Urinary bladder (tissue), 4 donors: ENCODE results near the gene DGKB. TPM values are rescaled to one million over a fixed set of nuclear protein-coding genes. Genes with fewer than 3 reads are reported as not detected.
"Not testable (repeated sequence)": the region's sequence is repeated elsewhere in the genome, so short reads cannot be mapped to it uniquely, and the experiment has no call there.

Experiments
- DNase-seq: peaks from one replicate; pipeline ENCODE4 v3.0.0-alpha.2; 2015; ENCODE audit errors: extremely low spot score
- H3K27ac ChIP-seq: one replicate; pipeline ENCODE4 v1.5.1; 2013; ENCODE audit warnings: low read depth, mild to moderate bottlenecking, moderate library complexity
- H3K36me3 ChIP-seq: one replicate; pipeline ENCODE4 v1.6.1; 2013; ENCODE audit warnings: mild to moderate bottlenecking, moderate library complexity; ENCODE audit not compliant: insufficient read depth
- H3K4me1 ChIP-seq: one replicate; pipeline ENCODE4 v1.6.1; 2013; ENCODE audit warnings: mild to moderate bottlenecking, moderate library complexity; ENCODE audit not compliant: insufficient read depth
- H3K4me3 ChIP-seq: one replicate; pipeline ENCODE4 v1.5.1; 2013; ENCODE audit warnings: low read depth, low read length
- WGBS: extraction: QIAGEN DNeasy Blood & Tissue Kit; methylation state at CpG from one replicate; pipeline ENCODE4 v1.1.7; 2013; 5-methylcytosine and 5-hydroxymethylcytosine counted together
- polyA plus RNA-seq: library from polyadenylated mRNA; stranded (reverse); fragments of 200-250 nt; gene quantifications from one replicate; pipeline ENCODE4 v1.2.3, GENCODE V29; 2013
- total RNA-seq: library from RNA; depleted of rRNA; stranded (reverse); fragments of >200 nt; gene quantifications from one replicate; pipeline ENCODE4 v1.2.3, GENCODE V29; 2014
- donor health status: healthy with polysubstance abuse.
- donor health status: healthy.

Gene DGKB
- total and polyA plus RNA-seq, 2 donors = 1.2 to 22.5 TPM

DNA sequence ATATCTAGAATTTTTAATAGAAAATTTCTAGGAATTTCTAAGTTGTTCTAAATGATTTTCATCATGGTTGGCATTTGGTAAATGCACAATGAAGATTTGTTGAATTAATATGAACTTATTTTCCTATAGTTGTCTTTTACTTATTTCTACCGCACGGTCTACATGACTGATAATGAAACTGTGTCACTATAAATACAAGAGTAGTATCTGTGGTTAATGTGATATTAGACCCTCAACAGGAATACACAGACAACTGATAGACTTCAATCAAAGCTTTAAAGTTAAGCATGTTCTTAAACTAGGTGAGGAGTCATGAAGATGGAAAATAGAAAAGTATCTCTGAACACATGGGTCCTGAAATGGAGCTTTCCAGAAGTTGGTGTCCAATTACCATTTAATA is 615.2 kb downstream of the DGKB start:
- Histone ChIP-seq H3K4me1 (no peaks in the 10 kb centered on the region), H3K27ac (no peak overlapping the region), H3K4me3 (no peak overlapping the region), H3K36me3 (no peaks in the 10 kb centered on the region)
- 99% methylated on average over 2 of the region's 2 CpGs for WGBS
- no peak for DNase-seq

GRCh38 chr7:14286036-14286435 is 616.5 kb downstream of the DGKB start:
- no peak overlapping the region for H3K27ac ChIP-seq
- no peak for DNase-seq
- WGBS = 64% methylated on average over 4 of the region's 4 CpGs
- no peaks in the 10 kb centered on the region for H3K36me3 ChIP-seq
- H3K4me3 ChIP-seq = no peak overlapping the region
- H3K4me1 ChIP-seq = no peaks in the 10 kb centered on the region

DNA sequence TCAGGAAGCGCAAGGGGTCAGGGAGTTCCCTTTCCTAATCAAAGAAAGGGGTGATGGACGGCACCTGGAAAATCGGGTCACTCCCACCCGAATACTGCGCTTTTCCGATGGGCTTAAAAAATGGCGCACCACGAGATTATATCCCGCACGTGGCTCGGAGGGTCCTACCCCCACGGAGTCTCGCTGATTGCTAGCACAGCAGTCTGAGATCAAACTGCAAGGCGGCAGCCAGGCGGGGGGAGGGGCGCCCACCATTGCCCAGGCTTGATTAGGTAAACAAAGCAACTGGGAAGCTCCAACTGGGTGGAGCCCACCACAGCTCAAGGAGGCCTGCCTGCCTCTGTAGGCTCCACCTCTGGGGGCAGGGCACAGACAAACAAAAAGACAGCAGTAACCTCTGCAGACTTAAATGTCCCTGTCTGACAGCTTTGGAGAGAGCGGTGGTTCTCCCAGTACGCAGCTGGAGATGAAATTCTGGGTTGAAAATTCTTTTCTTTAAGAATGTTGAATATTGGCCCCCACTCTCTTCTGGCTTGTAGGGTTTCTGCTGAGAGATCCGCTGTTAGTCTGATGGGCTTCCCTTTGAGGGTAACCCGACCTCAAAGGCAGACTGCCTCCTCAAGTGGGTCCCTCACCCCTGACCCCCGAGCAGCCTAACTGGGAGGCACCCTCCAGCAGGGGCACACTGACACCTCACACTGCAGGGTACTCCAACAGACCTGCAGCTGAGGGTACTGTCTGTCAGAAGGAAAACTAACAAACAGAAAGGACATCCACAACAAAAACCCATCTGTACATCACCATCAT is 623.3 kb downstream of the DGKB start:
- not testable (repeated sequence) for DNase-seq, H3K27ac ChIP-seq, H3K4me3 ChIP-seq, H3K36me3 ChIP-seq, H3K4me1 ChIP-seq
- 48% methylated on average over 21 of the region's 21 CpGs for WGBS

DNA sequence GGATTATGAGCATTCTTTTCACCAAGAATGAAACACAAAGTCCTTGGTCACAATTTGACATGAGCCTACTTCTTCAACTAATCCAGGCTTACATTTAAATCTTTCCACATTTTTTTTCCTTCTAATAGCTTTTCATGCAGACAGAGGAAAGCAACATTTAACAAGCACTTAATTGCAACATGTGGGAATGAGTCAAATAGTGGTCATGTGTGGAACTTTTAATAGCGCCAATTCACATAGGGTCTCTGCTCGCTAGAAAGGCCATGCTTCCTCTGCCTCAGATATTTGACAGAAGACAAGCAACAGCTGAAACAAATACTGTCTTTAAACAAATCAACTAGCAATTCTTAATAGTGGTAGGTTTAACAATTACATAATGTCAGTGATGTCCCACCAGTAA is 627.2 kb downstream of the DGKB start:
- Histone ChIP-seq H3K4me3 (no peak overlapping the region), H3K27ac (no peak overlapping the region), H3K36me3 (no peaks in the 10 kb centered on the region), H3K4me1 (no peaks in the 10 kb centered on the region)
- WGBS = 81% methylated on average over 2 of the region's 2 CpGs
- DNase-seq = no peak

GRCh38 chr7:14271441-14271840 is 631.1 kb downstream of the DGKB start:
- WGBS = 89% methylated on average over 3 of the region's 3 CpGs
- H3K4me1 ChIP-seq = no peaks in the 10 kb centered on the region
- no peak overlapping the region for H3K27ac ChIP-seq
- H3K4me3 ChIP-seq = no peak overlapping the region
- no peak for DNase-seq
- no peaks in the 10 kb centered on the region for H3K36me3 ChIP-seq

DNA sequence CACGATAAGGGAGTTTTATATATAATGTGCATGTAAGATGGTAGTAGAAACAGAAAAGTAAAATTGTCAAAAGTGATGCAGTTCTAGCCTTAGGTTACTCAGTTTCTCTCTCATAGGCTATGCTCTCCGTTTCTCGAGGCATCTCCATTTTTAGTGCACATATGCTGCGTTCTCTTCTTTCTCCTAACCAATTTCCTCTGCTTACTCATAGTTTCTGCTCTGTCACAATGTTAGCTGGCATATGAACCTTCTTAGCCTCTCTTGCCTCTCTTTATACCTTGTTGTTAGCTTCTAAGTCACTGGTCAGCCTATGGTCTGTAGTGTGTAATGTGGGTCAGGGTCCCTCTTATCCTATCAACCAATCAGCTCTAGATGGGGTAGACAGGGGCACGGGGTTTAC is 632.5 kb downstream of the DGKB start:
- DNase-seq = no peak
- WGBS = 82% methylated on average over 5 of the region's 5 CpGs
- Histone ChIP-seq H3K4me3 (no peak overlapping the region), H3K36me3 (no peaks in the 10 kb centered on the region), H3K4me1 (no peaks in the 10 kb centered on the region), H3K27ac (no peak overlapping the region)

- Histone ChIP-seq H3K36me3 (no peaks in the 10 kb centered on the region), H3K4me3 (no peak overlapping the region), H3K4me1 (no peaks in the 10 kb centered on the region), H3K27ac (no peak overlapping the region)
- DNase-seq = no peak
These were observed 642.5 kb downstream of the DGKB start for GRCh38 chr7:14260011-14260410.

DNA sequence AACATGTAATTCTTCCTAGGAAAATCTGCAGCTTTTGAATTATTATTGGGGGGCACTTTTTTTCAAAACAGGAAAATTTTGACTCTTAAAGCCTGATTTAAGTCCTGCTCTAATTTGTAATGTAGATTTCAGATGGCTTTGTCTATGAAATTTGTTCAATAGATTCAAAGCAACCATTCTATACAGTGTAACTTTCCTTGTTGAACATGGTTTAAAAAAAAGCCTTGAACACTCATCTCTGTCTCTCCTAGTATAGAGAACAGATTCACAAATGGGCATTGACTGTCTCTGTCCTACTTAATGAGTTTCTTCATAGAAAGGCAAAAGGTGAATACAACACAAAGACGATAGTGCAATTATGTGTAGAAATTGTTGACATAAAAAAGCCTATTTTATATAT is 643.7 kb downstream of the DGKB start:
- DNase-seq = no peak
- no peaks in the 10 kb centered on the region for H3K36me3 ChIP-seq
- H3K27ac ChIP-seq = no peak overlapping the region
- H3K4me1 ChIP-seq = no peaks in the 10 kb centered on the region
- no peak overlapping the region for H3K4me3 ChIP-seq
- WGBS = 90% methylated on average over 1 of the region's 1 CpG

GRCh38 chr7:14258441-14258840 is 644.1 kb downstream of the DGKB start:
- no peaks in the 10 kb centered on the region for H3K4me1 ChIP-seq
- WGBS = 95% methylated on average over 2 of the region's 2 CpGs
- H3K4me3 ChIP-seq = no peak overlapping the region
- no peak overlapping the region for H3K27ac ChIP-seq
- H3K36me3 ChIP-seq = no peaks in the 10 kb centered on the region
- DNase-seq = no peak

GRCh38 chr7:14252458-14252857 is 650.1 kb downstream of the DGKB start:
- no peak for DNase-seq
- H3K27ac ChIP-seq = no peak overlapping the region
- WGBS = 95% methylated on average over 3 of the region's 3 CpGs
- H3K36me3 ChIP-seq = no peaks in the 10 kb centered on the region
- no peak overlapping the region for H3K4me3 ChIP-seq
- H3K4me1 ChIP-seq = no peaks in the 10 kb centered on the region

- Histone ChIP-seq H3K4me1 (no peaks in the 10 kb centered on the region), H3K36me3 (no peaks in the 10 kb centered on the region)
- WGBS = 87% methylated on average over 5 of the region's 5 CpGs
These were observed 660.4 kb downstream of the DGKB start for GRCh38 chr7:14242175-14242574.

DNA sequence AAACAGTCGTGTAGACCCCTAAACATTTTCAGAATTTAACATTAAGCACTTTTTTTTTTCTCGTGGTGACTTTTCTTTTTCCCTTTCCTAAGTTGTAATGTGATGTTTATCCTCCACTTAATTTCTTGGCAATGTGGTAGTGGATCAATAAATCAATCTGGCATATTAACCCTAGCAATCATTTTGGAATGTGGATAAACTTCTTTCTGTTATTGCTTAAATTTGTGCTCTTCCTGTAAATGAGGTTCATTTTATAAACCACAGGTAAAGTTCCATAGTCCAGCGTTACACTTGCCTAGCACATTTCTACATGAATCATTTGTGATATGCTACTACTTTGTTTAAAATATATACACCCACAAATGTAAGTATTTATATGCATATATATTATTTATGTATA is 665.7 kb downstream of the DGKB start:
- H3K4me1 ChIP-seq = no peaks in the 10 kb centered on the region
- no peak overlapping the region for H3K4me3 ChIP-seq
- whole genome bisulfite sequencing = 61% methylated on average over 3 of the region's 3 CpGs
- no peak overlapping the region for H3K27ac ChIP-seq
- DNase-seq = peak; percentile 8
- H3K36me3 ChIP-seq = no peaks in the 10 kb centered on the region

More at GRCh38 chr7:14242175-14242574, 660.4 kb downstream of the DGKB start:
- Histone ChIP-seq H3K4me3 (no peak overlapping the region), H3K27ac (no peak overlapping the region)
- no peak for DNase-seq

DNA sequence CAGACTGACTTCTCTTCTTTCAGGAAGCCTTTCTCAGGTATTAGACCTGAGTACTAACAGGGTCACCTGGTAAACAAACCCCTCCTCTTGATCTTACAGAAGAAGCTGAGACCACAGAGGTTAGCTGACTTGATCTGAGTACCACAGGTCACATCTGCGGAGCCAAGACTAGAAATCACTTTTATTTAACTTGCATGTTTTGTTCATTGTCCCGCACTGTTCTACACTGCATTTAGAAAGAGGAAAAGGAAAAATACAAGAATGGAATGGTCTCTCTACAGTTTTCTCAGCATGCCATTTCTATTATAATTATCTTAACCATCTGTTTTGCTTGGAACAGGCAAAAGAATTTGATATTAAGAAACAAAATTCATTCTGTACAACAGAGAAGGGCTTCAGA is 667.5 kb downstream of the DGKB start:
- DNase-seq = no peak
- Histone ChIP-seq H3K4me3 (no peak overlapping the region), H3K27ac (no peak overlapping the region), H3K4me1 (no peaks in the 10 kb centered on the region), H3K36me3 (no peaks in the 10 kb centered on the region)
- WGBS = 72% methylated on average over 2 of the region's 2 CpGs

GRCh38 chr7:14233868-14234369 is 668.6 kb downstream of the DGKB start:
- H3K36me3 ChIP-seq = no peaks in the 10 kb centered on the region
- WGBS = 55% methylated on average over 4 of the region's 4 CpGs
- DNase-seq = no peak
- H3K4me3 ChIP-seq = no peak overlapping the region
- no peaks in the 10 kb centered on the region for H3K4me1 ChIP-seq
- H3K27ac ChIP-seq = no peak overlapping the region
